SKM-1 treated with dmso at 0.1 percent for 144 hours (cell line): ENCODE results near the gene PRCC.
A peak's percentile ranks its signal among the peaks of the same experiment; 100 is the strongest.

Experiments used
- DNase-seq: peaks from one replicate; lab custom pipeline; 2025; ENCODE audit not compliant: unreplicated experiment; lab: John Stamatoyannopoulos, UW

The PRCC gene

GRCh38 chr1:156813298-156813697 is 46.0 kb downstream of the PRCC start:
- DNase-seq = no peak

- peak; percentile 56 for DNase-seq
Measured at GRCh38 chr1:156813750-156814570, 46.6 kb downstream of the PRCC start.

- no peak for DNase-seq
Measured at GRCh38 chr1:156814571-156815260, 47.4 kb downstream of the PRCC start.

DNA sequence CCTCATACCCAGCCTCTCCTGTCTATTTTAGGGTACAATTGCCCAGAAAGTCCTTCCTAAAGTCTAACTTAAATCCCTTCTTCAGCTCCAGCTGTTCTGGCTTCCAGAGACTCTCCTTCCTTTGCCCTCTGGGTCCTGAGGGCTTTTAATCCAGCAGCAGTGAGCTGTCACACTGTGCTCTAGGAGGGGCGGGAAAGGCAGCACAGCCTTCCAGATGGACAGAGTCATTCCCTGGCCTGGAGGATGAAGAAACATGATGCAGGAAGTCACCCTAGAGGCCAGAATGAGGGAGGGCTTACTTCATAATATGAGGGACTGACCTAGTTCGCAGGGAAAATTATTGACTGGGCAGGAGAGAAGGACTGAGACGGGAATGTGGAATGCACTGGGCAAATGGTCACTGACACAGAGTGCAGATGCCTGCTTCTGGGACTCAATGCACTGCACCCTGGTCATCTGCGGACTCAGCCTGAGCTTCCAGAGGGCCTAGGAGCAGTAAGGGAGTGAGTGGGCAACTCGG is 48.0 kb downstream of the PRCC start:
- DNase-seq = no peak

GRCh38 chr1:156815961-156816422 is 48.7 kb downstream of the PRCC start:
- no peak for DNase-seq

- peak; percentile 80 for DNase-seq
Measured at GRCh38 chr1:156816561-156817328, 49.4 kb downstream of the PRCC start, which contains the start of gene SH2D2A. TSS of gene SH2D2A (minus strand) at chr1:156816848. CDS start at chr1:156816708, 140 bp downstream.

DNA sequence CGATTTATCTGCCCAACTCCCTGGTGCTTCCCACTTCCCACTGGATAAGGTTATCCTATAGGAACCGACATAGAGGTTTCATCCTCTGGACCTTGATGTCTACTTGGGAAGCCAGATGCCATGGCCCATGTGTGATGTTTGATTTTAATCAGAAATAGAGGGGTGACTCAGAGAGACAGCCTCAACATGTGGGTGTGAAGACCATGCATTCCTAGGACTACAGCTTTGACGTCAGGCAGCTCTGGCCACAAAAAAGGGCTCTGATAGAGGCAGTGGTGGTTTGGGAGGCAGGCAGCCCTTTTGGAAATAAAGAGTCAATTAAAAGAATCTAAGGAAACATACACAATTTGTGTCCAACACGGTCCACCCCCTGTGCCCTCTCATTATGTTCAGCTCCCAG is 54.5 kb downstream of the PRCC start:
- no peak for DNase-seq

DNA sequence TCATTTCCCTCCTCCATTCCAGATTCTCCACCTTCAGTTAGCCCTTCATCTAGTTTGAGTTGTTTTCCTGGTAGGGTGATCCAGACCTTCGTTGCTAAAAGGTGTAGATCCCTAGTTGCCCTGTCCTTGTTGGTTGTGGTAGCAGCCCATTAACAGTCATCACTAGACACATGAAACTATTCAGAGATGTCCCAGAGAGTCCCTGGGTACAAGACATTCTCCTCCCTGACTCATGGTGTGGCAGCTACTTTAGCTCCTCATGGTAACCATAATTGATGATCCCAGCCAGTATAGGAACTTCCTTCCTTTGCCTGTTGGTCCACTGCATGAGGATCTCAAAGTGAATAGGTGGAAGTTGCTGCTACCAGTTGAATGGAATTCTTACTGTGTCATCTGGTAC is 55.3 kb downstream of the PRCC start:
- DNase-seq = no peak

DNA sequence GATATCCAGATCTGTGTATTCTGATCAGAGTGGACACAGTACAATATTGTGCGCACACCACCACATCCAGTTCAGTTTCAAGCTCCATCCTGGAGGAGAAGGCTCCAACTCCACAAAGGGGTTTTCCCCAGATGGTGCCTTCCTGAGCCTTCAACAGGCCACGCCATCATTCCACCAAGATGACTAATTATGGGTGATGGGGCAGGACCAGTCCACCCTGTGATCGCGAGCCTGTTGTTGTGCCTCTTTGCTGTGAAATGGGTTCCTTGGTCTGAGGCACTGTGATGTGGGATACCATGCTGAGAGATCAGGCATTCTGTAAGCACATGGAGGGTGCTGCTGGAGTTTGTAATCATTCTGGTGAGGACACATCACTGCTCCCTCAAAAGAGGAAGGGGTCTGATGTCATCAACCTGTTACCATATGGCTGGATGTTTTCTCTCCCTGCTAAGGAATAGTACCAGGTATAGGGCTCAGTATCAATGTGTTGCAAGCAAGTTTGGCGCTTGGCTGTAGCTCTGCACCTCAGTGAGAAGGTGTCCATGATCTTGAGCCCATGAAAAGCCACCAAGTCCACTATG is 56.0 kb downstream of the PRCC start:
- no peak for DNase-seq

DNA sequence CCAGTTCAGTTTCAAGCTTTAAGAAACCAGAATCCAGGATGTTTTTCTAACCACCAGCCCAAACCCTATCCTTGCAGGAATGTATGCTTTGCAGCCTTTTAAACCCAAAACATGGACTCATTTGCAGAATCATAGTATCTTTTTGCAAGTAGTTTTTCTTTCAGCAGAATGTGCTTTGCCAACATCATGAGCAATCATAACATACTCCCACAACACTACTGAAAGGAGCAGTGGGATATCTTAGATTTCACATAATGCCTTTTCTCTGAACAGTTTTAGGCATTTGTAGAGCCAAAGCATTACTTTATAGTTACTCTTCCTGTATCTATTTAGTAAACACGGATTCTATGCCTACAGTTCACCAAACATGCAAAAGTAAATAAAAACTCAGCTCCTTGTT is 59.3 kb downstream of the PRCC start:
- no peak for DNase-seq

- DNase-seq = no peak
Measured at GRCh38 chr1:156828400-156829124, 61.2 kb downstream of the PRCC start.

GRCh38 chr1:156832434-156832833 is 65.1 kb downstream of the PRCC start:
- DNase-seq = no peak

DNA sequence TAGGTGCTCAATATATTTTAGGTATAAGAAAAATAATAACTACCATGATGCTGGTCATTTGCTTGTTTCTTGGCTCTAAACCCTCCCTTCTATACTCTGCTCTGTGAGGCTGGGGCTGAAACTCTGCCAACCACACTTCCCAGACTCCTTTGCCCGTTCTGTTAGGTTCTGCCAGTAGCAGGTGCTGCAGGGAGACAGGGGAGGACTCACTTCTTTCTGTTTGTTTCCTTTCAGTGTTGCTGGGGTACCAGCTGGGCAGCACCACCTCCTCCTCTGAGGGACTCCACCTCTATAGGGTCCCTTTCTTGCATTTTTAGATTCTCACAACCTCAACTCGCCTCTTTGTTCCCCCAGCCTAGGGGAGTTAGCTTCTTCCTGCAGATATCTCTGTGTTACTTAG is 66.3 kb downstream of the PRCC start:
- no peak for DNase-seq

DNA sequence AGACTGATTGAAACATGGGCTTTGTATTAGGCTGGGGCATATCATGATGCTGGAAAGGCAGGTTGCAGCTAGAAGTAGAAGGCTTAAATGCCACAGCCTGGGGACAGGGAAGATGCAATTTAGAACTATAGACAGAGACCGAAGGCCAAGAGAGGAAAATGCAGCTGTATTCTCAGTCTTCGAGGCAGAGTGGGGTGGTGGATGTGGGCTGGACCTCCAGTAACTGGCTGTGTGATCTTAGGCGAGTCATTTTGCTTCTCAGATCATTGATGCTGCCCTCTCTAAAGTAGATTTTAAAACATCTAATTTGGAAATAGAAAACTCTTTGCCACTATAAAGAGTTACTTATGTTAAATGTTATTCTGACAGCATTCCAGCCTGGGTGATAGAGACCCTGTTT is 67.0 kb downstream of the PRCC start:
- no peak for DNase-seq

DNA sequence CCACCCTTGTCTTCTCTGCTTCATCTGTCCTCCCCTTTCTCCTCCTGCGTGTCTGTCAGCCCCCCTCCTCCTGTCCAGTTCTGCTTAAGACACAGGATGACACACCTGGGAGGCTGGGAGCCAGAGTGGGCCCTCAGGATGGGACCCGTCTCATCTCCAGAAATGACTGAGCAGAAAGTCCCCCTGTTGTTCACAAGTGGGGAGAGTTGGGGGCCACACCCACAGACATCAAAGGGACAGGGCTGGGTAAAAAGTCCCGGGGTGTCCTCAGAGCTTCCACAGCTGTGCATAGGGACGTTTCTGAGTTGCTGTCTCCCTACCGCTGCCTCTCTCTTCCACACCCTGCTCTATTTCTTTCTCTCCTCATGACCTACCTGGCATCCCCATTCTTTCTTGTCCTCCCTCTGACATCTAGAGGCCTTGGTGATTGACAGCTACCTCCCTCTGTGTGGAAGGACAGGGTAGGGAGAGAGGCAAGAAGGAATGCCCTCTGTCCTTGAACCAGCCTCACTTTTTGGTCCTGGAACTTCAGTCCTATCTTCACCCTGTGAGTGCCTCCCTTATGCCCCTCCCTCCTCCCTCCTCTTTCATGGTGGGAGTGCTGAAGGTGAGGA is 68.8 kb downstream of the PRCC start:
- DNase-seq = no peak

GRCh38 chr1:156836892-156837291 is 69.6 kb downstream of the PRCC start:
- no peak for DNase-seq

DNA sequence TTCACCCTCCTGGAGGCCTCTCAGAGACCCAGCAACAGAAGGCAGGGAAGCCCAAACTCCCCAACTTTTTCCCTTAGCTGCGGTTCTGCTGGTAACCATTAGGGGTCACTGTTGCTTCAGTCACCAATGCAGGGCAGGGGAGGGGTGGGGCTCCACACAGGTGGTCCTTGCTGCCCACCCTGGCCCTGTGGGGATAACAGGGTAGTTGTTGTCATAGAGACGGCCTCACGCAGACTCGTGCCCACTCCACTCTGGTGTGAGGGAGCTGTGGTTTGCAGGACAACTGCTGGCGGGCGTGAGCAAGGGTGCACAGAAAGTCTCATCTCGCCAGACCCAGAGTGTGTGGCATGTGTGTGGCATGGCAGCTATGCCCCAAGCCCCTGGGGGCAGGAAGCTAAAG is 71.6 kb downstream of the PRCC start:
- no peak for DNase-seq

GRCh38 chr1:156839426-156840109 is 72.2 kb downstream of the PRCC start:
- DNase-seq = no peak

GRCh38 chr1:156840186-156840897 is 73.0 kb downstream of the PRCC start:
- no peak for DNase-seq
